ENCODE data around the gene TSPAN2.

- TF ChIP-seq EZH2 (IDR thresholded peaks at IDR 0.05; ENCODE audit: borderline replicate concordance, low read depth, low read length) (no peak), BMI1 (IDR thresholded peaks at IDR 0.05; ENCODE audit: low read length) (no peak), NFYB (IDR thresholded peaks at IDR 0.05; ENCODE audit: extremely low read depth, insufficient read length) (no peak), ZNF263 (CRISPR knock-in tag; IDR thresholded peaks at IDR 0.05; ENCODE audit: borderline replicate concordance) (no peak), FOXA3 (CRISPR knock-in tag; conservative IDR thresholded peaks at IDR 0.05 in 1 of 2, IDR thresholded peaks at IDR 0.05 in 1 of 2) (no peak), CTCF (IDR thresholded peaks at IDR 0.05 in 2 of 3, conservative IDR thresholded peaks at IDR 0.05 in 1 of 3; ENCODE audit: insufficient read depth in 2 of 3, low read depth in 1 of 3, low read length in 3 of 3) (no peak), BRCA1 (IDR thresholded peaks at IDR 0.05) (no peak), BRCA1 (CRISPR knock-in tag; IDR thresholded peaks at IDR 0.05) (no peak), GABPB2 (CRISPR knock-in tag; conservative IDR thresholded peaks at IDR 0.05) (no peak), SMAD3 (CRISPR knock-in tag; conservative IDR thresholded peaks at IDR 0.05) (no peak), ZNF699 (CRISPR knock-in tag; IDR thresholded peaks at IDR 0.05; ENCODE audit: insufficient replicate concordance) (no peak), ZBTB9 (CRISPR knock-in tag; IDR thresholded peaks at IDR 0.05) (no peak)
These were observed 1.1 kb downstream of the TSPAN2 start for GRCh38 chr1:115088115-115088778.

All from K562 (cell line).